Left ventricle myocardium inferior (tissue), 1 donor: ENCODE data around the gene BTG2. TPM values are rescaled to one million over a fixed set of nuclear protein-coding genes. Genes with fewer than 3 reads are reported as not detected.

Source experiments
- DNase-seq: peaks from one replicate; pipeline ENCODE4 v3.0.0-alpha.2; 2020
- H3K27ac ChIP-seq: fragments of 200-600 bp; replicated peaks from 2 replicates; pipeline ENCODE4 v1.8.0; 2021
- H3K27me3 ChIP-seq: fragments of 200-600 bp; 2 replicates; pipeline ENCODE4 v1.8.0; 2021; ENCODE audit warnings: low read depth
- H3K36me3 ChIP-seq: fragments of 200-600 bp; 2 replicates; pipeline ENCODE4 v1.8.0; 2021
- H3K4me1 ChIP-seq: fragments of 200-600 bp; 2 replicates; pipeline ENCODE4 v1.8.0; 2021
- H3K4me3 ChIP-seq: fragments of 200-600 bp; 2 replicates; pipeline ENCODE4 v1.8.0; 2021; ENCODE audit warnings: mild to moderate bottlenecking, moderate library complexity
- H3K9me3 ChIP-seq: fragments of 200-600 bp; replicated peaks from 2 replicates; pipeline ENCODE4 v1.8.0; 2021
- intact Hi-C: fragments of 100-400 bp; cut with micrococcal nuclease; formaldehyde crosslinking; loops from one replicate; pipeline ENCODE4 v1.11.0; 2022
- total RNA-seq: library from RNA; stranded (reverse); fragmentation: NEBNext Ultra II Directional; extraction: Animal tissue kit (Norgen Biotek cat#: 25700); gene quantifications from one replicate; pipeline ENCODE4 v1.2.1, GENCODE V29; 2021
- TF ChIP-seq, protein P1 (sequence below): fragments of 200-600 bp; IDR thresholded peaks from 2 replicates; pipeline ENCODE4 v1.8.0; 2021; ENCODE audit warnings: antibody characterized with exemption, mild to moderate bottlenecking, borderline replicate concordance
- donor health status: DM: no; HTN: yes; CAD: no; lungs with severe emphysema.

The BTG2 gene
- total RNA-seq, 1 donor from 2014 or later, result 73.7 TPM

DNA sequence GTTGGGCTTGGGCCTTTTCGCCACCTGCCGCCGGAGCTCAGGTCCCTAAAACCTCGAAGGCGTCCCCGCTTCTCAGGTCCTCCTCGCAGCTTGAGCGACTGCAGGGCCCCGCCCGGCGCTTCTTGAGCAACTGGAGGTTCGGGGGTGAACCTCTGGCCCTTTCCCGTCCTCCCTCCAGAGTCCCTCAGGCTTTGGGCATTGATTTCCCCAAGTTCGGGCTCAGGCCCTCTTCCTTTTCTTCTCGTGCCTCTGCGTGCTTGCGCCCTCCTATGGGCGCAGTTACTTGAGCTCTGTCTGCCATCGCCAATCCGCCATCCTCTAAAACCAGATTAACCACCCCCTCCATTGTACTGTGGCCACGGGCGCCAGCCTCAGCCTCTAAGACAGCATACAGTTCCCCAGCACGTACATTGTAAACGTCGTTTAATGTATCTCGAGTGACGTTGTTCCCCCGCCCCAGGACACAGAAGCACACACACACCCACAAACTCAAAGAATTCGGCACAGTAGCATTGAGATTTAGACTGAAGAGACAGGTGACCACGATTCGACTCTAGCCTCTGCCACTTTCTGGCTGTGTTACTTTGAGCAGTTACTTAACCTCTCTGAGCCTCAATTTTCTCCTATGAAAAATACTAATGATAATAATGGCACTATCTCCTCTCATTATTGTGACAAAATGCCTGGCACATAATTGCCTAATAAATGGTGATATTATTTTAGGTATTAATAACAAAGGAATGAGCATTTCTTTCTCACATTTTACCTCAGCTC lies 22.6 kb downstream of the BTG2 start:
- Histone ChIP-seq H3K27ac (peak overlapping the region; percentile 95), H3K27me3 (no peaks in the 10 kb centered on the region), H3K4me1 (peaks cover 55% of the 10 kb centered on the region), H3K36me3 (no peaks in the 10 kb centered on the region), H3K4me3 (peak overlapping the region; percentile 69), H3K9me3 (no peaks in the 10 kb centered on the region)
- intact Hi-C loops, result no loop called here
- peak; percentile 63 for DNase-seq
- TF ChIP-seq, protein P1, sequence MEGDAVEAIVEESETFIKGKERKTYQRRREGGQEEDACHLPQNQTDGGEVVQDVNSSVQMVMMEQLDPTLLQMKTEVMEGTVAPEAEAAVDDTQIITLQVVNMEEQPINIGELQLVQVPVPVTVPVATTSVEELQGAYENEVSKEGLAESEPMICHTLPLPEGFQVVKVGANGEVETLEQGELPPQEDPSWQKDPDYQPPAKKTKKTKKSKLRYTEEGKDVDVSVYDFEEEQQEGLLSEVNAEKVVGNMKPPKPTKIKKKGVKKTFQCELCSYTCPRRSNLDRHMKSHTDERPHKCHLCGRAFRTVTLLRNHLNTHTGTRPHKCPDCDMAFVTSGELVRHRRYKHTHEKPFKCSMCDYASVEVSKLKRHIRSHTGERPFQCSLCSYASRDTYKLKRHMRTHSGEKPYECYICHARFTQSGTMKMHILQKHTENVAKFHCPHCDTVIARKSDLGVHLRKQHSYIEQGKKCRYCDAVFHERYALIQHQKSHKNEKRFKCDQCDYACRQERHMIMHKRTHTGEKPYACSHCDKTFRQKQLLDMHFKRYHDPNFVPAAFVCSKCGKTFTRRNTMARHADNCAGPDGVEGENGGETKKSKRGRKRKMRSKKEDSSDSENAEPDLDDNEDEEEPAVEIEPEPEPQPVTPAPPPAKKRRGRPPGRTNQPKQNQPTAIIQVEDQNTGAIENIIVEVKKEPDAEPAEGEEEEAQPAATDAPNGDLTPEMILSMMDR, result peak; percentile 63

DNA sequence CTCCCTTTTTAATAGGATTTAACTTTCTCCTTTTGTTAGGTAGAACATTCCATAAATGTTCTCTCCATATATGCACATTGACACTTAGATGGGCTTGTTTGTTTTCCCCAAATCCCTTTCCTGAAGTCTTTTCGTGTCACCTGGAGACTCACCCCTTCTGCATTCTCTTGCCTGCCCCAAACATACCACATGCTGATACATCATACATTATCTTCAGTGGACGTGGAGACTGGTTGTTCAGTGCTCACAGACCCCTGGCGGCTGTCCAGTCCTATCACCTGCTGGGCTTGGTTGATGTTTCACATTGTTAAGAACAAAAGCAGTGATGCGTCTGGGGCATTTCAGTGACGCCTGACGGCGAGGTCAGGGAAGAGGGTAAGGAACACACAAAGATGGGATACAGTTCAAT lies 23.4 kb downstream of the BTG2 start:
- TF ChIP-seq, protein P1, result no peak
- intact Hi-C loops, result no loop called here
- peak overlapping the region; percentile 95 for H3K27ac ChIP-seq
- DNase-seq, result no peak
- peaks cover 46% of the 10 kb centered on the region for H3K4me1 ChIP-seq
- H3K27me3 ChIP-seq, result no peaks in the 10 kb centered on the region
- H3K4me3 ChIP-seq, result no peak overlapping the region
- no peaks in the 10 kb centered on the region for H3K9me3 ChIP-seq
- H3K36me3 ChIP-seq, result no peaks in the 10 kb centered on the region

DNA sequence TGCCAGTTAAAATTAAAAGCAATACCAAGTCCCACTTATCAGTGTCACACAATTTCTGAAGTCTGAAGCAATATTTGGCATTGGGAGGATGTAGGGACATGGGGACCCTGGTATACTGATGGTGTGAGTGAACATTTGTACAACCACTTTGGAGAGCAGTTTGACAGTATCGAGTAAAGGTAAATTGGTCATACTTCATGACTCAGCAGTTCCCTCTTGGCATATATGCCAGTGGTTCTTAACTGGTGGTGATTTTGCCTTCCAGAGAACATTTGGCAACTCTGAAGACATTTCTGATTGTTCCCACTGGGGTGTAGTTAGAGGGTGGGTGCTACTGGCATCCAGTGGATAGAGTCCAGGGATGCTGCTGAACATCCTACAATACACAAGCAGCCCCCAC lies 25.9 kb downstream of the BTG2 start:
- TF ChIP-seq, protein P1, result no peak
- Histone ChIP-seq H3K4me1 (peaks cover 21% of the 10 kb centered on the region), H3K36me3 (no peaks in the 10 kb centered on the region), H3K9me3 (no peaks in the 10 kb centered on the region), H3K27ac (no peak overlapping the region), H3K4me3 (no peak overlapping the region), H3K27me3 (no peaks in the 10 kb centered on the region)
- DNase-seq, result no peak
- intact Hi-C loops, result no loop called here

DNA sequence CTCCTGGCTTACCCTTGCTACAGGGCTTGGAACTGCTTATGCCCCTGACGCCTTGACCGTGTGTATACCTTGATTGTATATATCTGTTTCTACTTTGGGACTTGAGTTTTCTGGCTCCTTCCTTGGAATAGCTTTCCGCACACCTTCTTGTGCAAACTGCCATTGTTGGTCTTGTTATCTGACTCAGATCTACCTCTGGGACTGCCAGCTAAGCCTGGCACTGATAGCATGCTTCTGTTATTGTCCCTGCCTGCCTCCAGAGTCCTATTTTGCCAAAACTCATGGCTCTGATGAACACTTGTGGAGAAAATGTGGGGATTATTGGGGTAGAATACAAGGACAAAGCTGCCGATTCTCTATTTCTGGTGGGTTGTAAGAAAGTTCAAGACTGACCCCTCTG lies 30.2 kb downstream of the BTG2 start:
- no peak overlapping the region for H3K27ac ChIP-seq
- intact Hi-C loops, result loop anchor here (5.0 kb wide), 2 partner anchors 63 to 367 kb away; no protein-coding TSS in a partner anchor
- peaks cover 6% of the 10 kb centered on the region for H3K4me1 ChIP-seq
- TF ChIP-seq, protein P1, result no peak
- H3K4me3 ChIP-seq, result no peak overlapping the region
- no peaks in the 10 kb centered on the region for H3K9me3 ChIP-seq
- no peak for DNase-seq
- no peaks in the 10 kb centered on the region for H3K36me3 ChIP-seq
- H3K27me3 ChIP-seq, result no peaks in the 10 kb centered on the region

DNA sequence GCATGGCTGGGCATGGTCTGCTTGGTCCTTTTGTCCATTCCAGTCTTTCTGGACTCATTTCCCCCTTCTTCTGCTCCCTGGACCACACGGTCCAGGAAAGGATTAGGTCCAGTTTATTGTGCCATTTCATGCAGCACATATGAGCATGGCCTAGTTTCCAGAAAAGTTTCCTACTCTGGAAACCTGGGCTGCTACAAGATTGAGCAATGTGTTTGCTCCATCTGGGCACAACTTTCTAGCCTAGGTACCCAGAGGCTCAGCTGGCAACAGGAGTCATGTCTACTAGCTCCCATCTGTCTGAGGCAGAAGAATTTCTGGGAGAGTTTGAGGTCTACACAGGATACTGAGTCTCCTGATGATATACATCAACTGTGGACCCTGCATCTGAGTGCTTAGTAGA lies 30.8 kb downstream of the BTG2 start:
- Histone ChIP-seq H3K27ac (no peak overlapping the region), H3K4me3 (no peak overlapping the region), H3K27me3 (no peaks in the 10 kb centered on the region), H3K36me3 (no peaks in the 10 kb centered on the region), H3K4me1 (peaks cover 6% of the 10 kb centered on the region), H3K9me3 (no peaks in the 10 kb centered on the region)
- DNase-seq, result no peak
- TF ChIP-seq, protein P1, result no peak
- intact Hi-C loops, result loop anchor here (5.0 kb wide), 2 partner anchors 64 to 366 kb away; no protein-coding TSS in a partner anchor
